Vagina (tissue), 2 donors: ENCODE data around the gene TBC1D19. TPM values are rescaled to one million over a fixed set of nuclear protein-coding genes. Genes with fewer than 3 reads are reported as not detected.

Experiments
- DNase-seq, 2 donors: peaks; one replicate each; pipeline ENCODE4 v3.0.0-alpha.2; 2017; ENCODE audit errors: extremely low spot score in 2 of 2
- H3K27ac ChIP-seq: fragments of 200-600 bp; sonication (generic); one replicate; pipeline ENCODE4 v1.5.1; 2019
- H3K27me3 ChIP-seq: fragments of 200-600 bp; sonication (generic); one replicate; pipeline ENCODE4 v1.5.1; 2019
- H3K36me3 ChIP-seq, 2 donors: fragments of 200-600 bp; sonication (generic); one replicate each; pipeline ENCODE4 v1.5.1; 2017 to 2019
- H3K4me1 ChIP-seq: fragments of 200-600 bp; sonication (generic); one replicate; pipeline ENCODE4 v1.5.1; 2019
- H3K4me3 ChIP-seq, 2 donors: fragments of 200-600 bp; sonication (generic); 1 replicate in 1 of 2; 2 replicates in 1 of 2; pipeline ENCODE4 v1.5.1; 2016 to 2019
- H3K9me3 ChIP-seq: fragments of 200-600 bp; sonication (generic); one replicate; pipeline ENCODE4 v1.5.1; 2019
- POLR2A ChIP-seq, 2 donors: fragments of 450-650 bp; IDR thresholded peaks; one replicate each; pipeline ENCODE4 v1.6.1; 2017; ENCODE audit warnings: antibody characterized with exemption in 2 of 2, mild to moderate bottlenecking in 2 of 2, moderate library complexity in 2 of 2
- POLR2AphosphoS5 ChIP-seq, 2 donors: sonication (generic); formaldehyde crosslinking; IDR thresholded peaks; one replicate each; pipeline ENCODE4 v1.9.0; 2017; ENCODE audit warnings: antibody characterized with exemption in 2 of 2, mild to moderate bottlenecking in 2 of 2, low read depth in 1 of 2; ENCODE audit not compliant: insufficient read depth in 1 of 2
- intact Hi-C: fragments of 100-400 bp; cut with DNase I; formaldehyde crosslinking; loops from one replicate; pipeline ENCODE4 v1.15.1; 2023
- total RNA-seq: library from RNA; depleted of rRNA; stranded (reverse); fragments of >200 nt; gene quantifications from one replicate; pipeline ENCODE4 v1.2.3, GENCODE V29; 2016
- TF ChIP-seq, protein P1 (sequence below), 3 experiments: fragments of 450-650 bp in 2 of 3; fragments of 200-600 bp in 1 of 3; sonication (generic) in 1 of 3; IDR thresholded peaks; one replicate each; pipeline ENCODE4 v1.5.1; 2017 to 2019; ENCODE audit warnings: antibody characterized with exemption in 3 of 3, mild to moderate bottlenecking in 2 of 3, moderate library complexity in 2 of 3

TBC1D19 gene
- total RNA-seq, 1 donor from 2014 or later = 10.8 TPM

DNA sequence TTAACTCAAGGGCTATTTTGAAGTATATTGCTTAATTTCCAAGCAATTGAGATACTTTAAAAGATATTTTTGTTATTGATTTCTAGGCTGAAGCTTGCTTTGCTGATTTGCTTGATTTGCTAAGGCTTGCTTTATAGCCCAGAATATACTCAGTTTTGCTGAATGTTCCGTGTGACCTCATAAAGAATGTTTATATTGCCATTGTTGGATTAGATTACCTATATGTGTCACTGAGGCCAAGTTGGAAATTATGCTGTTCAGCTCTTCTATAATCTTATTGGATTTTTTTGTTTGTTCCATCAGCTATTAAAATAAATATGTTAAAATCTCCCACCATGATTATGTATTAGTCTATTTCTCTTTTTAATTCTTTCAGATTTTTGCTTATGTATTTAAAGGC is 13.0 kb downstream of the TBC1D19 start:
- Histone ChIP-seq H3K27me3 (no peaks in the 10 kb centered on the region), H3K4me1 (no peaks in the 10 kb centered on the region), H3K27ac (no peak overlapping the region), H3K4me3 (no peak overlapping the region), H3K9me3 (no peaks in the 10 kb centered on the region), H3K36me3 (no peaks in the 10 kb centered on the region)
- no peak for DNase-seq
- intact Hi-C loops = no loop called here
- TF ChIP-seq, protein P1, sequence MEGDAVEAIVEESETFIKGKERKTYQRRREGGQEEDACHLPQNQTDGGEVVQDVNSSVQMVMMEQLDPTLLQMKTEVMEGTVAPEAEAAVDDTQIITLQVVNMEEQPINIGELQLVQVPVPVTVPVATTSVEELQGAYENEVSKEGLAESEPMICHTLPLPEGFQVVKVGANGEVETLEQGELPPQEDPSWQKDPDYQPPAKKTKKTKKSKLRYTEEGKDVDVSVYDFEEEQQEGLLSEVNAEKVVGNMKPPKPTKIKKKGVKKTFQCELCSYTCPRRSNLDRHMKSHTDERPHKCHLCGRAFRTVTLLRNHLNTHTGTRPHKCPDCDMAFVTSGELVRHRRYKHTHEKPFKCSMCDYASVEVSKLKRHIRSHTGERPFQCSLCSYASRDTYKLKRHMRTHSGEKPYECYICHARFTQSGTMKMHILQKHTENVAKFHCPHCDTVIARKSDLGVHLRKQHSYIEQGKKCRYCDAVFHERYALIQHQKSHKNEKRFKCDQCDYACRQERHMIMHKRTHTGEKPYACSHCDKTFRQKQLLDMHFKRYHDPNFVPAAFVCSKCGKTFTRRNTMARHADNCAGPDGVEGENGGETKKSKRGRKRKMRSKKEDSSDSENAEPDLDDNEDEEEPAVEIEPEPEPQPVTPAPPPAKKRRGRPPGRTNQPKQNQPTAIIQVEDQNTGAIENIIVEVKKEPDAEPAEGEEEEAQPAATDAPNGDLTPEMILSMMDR (IDR thresholded peaks at IDR 0.05) = no peak
- no peak for TF ChIP-seq POLR2A (IDR thresholded peaks at IDR 0.05)

DNA sequence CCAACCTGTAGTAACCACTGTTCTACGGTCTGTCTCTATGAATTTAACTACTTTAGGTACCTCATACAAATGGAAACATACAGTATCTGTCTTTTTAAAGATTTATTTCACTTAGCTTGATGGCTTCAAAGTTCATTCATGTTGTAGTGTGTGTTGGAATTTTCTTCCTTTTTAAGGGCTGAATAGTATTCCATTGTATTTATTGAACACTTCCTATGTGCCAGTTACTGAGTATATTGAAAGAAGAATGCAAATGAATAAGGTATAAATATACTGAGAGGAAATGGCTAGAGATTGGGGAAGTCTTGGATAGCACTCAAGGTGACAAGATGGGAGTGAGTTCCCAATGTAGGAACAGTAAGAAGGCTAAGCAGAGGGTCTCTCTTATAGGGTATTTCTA is 17.3 kb downstream of the TBC1D19 start:
- Histone ChIP-seq H3K27me3 (no peaks in the 10 kb centered on the region), H3K9me3 (no peaks in the 10 kb centered on the region), H3K4me3 (no peak overlapping the region), H3K36me3 (no peaks in the 10 kb centered on the region), H3K4me1 (no peaks in the 10 kb centered on the region), H3K27ac (no peak overlapping the region)
- TF ChIP-seq, protein P1 (IDR thresholded peaks at IDR 0.05) = no peak
- intact Hi-C loops = no loop called here
- no peak for DNase-seq

DNA sequence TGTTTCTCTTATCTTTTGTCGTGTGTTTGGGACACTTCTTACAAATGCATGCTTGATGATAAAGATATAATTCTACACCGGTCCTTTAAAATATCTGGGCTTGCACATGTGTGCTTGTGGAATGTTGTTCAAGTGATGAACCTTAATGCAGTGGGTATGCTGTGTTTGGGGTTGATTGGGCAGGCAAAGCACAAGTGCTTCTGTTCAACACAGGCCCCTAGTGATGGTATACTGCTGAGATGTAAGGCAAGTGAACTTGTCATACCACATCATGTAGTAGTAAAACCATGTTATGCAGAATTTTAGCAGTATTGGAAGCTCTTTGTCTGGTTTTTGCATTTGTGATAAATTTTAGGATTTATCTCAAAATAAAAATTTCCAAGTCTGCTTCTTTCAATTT is 23.9 kb downstream of the TBC1D19 start:
- Histone ChIP-seq H3K4me3 (no peak overlapping the region), H3K27me3 (no peaks in the 10 kb centered on the region), H3K27ac (no peak overlapping the region), H3K4me1 (no peaks in the 10 kb centered on the region), H3K36me3 (no peaks in the 10 kb centered on the region), H3K9me3 (no peaks in the 10 kb centered on the region)
- DNase-seq = no peak
- TF ChIP-seq, protein P1 (IDR thresholded peaks at IDR 0.05) = no peak
- no peak for TF ChIP-seq POLR2AphosphoS5 (IDR thresholded peaks at IDR 0.05; ENCODE audit: insufficient read depth in 1 of 2, low read depth in 1 of 2)
- TF ChIP-seq POLR2A (IDR thresholded peaks at IDR 0.05) = no peak
- intact Hi-C loops = no loop called here

DNA sequence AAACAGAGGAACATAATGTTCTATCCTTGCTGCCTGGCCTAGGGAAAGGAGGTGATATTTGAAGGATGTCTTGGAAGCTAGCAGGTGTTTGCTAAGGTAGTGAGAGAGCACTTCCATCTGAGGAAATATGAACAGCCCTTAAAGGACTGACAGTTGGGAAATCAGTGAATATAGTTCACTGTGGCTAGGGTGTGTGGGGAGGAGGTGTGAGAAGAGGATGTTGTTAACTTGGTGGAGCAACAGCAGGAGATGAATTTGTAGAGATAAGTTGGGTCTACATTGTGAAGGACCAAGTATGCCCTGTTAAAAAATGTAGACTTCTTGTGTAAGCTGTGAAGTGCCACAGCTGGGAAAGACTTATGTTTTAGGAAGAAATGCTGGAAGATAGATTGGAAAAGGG is 25.5 kb downstream of the TBC1D19 start:
- H3K27ac ChIP-seq = no peak overlapping the region
- TF ChIP-seq POLR2A (IDR thresholded peaks at IDR 0.05) (no peak), POLR2AphosphoS5 (IDR thresholded peaks at IDR 0.05; ENCODE audit: insufficient read depth in 1 of 2, low read depth in 1 of 2) (no peak)
- TF ChIP-seq, protein P1 (IDR thresholded peaks at IDR 0.05) = no peak
- H3K4me3 ChIP-seq = no peak overlapping the region
- DNase-seq = no peak
- H3K9me3 ChIP-seq = no peaks in the 10 kb centered on the region
- intact Hi-C loops = no loop called here
- H3K4me1 ChIP-seq = no peaks in the 10 kb centered on the region
- no peaks in the 10 kb centered on the region for H3K36me3 ChIP-seq
- no peaks in the 10 kb centered on the region for H3K27me3 ChIP-seq

DNA sequence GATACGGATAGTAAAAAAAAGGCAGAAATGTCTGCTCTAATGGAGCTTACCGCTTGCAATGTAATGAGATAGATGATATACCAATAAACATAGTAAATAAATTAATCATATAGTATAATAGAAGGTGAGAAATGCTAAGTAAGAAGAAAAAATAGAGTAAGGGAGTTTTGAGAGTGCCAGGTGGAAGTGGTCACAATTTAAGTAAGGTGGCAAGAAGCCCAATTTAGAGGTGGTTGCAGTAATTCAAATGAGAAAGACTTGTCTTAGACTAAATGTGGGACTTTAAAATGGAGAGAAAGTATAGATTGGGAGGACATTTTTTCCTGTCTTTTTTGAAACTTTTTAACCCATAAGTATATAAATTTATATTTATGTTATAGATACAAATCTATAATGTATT is 26.0 kb downstream of the TBC1D19 start:
- Histone ChIP-seq H3K27me3 (no peaks in the 10 kb centered on the region), H3K36me3 (no peaks in the 10 kb centered on the region), H3K27ac (no peak overlapping the region), H3K9me3 (no peaks in the 10 kb centered on the region), H3K4me1 (no peaks in the 10 kb centered on the region), H3K4me3 (no peak overlapping the region)
- no peak for TF ChIP-seq POLR2A (IDR thresholded peaks at IDR 0.05)
- TF ChIP-seq POLR2AphosphoS5 (IDR thresholded peaks at IDR 0.05; ENCODE audit: insufficient read depth in 1 of 2, low read depth in 1 of 2) = no peak
- intact Hi-C loops = no loop called here
- no peak for DNase-seq

DNA sequence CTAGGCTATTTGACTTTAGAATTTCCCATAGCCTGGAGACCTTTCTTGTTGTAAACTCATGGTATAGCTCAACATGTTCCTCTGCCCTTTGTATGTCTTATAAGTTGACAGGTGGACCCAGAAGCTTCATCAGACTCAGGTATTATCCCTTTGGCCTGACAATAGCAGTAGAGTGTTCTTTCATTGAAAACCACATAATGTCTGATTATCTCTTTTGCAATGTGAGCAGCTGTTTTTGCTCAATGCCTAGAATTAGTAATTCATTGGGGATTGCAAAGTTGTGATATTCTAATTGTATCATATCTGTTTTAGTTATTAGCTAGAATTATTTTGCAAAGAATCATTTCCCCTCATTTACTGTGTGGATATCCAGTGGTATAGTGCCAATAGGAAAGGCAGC is 27.5 kb downstream of the TBC1D19 start:
- intact Hi-C loops = no loop called here
- Histone ChIP-seq H3K4me1 (no peaks in the 10 kb centered on the region), H3K27ac (no peak overlapping the region), H3K4me3 (no peak overlapping the region), H3K9me3 (no peaks in the 10 kb centered on the region), H3K36me3 (no peaks in the 10 kb centered on the region), H3K27me3 (no peaks in the 10 kb centered on the region)
- TF ChIP-seq, protein P1 (IDR thresholded peaks at IDR 0.05) = no peak
- TF ChIP-seq POLR2A (IDR thresholded peaks at IDR 0.05) = no peak
- no peak for TF ChIP-seq POLR2AphosphoS5 (IDR thresholded peaks at IDR 0.05; ENCODE audit: insufficient read depth in 1 of 2, low read depth in 1 of 2)
- DNase-seq = no peak
